HG03442 (cell line): Measurements from ENCODE around the gene CXCL11.
"Not testable (repeated sequence)": the region's sequence is repeated elsewhere in the genome, so short reads cannot be mapped to it uniquely, and the experiment has no call there.

Source experiments
- ATAC-seq: cut with Tn5 transposase; IDR thresholded peaks from one replicate; pipeline ENCODE4 v1.9.1; 2021; ENCODE audit warnings: mild to moderate bottlenecking, moderate library complexity; ENCODE audit not compliant: unreplicated experiment

The CXCL11 gene

DNA sequence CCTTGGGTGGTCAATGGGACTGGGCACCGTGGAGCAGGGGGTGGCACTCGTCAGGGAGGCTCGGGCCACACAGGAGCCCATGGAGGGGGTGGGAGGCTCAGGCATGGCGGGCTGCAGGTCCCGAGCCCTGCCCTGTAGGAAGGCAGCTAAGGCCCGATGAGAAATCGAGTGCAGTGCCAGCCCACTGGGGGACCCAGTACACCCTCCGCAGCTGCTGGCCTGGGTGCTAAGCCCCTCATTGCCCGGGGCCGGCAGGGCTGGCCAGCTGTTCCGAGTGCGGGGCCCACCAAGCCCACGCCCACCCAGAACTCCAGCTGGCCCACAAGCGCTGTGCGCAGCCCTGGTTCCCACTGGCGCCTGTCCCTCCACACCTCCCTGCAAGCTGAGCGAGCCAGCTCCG is 7.4 kb upstream of the CXCL11 start:
- ATAC-seq = not testable (repeated sequence)

DNA sequence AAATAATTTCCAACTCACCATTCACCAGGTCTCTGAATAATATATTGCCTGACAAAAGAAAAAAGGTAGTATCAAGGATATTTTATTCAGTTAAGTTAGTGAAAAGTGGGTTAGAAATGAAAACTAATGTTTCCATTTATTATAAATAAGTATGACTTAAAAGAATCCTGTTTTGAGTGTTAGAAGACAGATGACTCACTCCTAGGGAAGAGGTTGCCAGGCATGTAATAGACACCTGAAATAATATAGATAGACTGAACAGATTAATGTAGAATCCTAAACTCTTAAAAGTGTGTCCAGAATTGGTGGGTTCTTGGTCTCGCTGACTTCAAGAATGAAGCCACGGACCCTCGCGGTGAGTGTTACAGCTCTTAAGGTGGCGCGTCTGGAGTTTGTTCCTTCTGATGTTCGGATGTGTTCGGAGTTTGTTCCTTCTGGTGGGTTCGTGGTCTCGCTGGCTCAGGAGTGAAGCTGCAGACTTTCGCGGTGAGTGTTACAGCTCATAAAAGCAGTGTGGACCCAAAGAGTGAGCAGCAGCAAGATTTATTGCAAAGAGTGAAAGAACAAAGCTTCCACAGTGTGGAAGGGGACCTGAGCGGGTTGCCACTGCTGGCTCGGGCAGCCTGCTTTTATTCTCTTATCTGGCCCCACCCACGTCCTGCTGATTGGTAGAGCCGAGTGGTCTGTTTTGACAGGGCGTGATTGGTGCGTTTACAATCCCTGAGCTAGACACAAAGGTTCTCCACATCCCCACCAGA is 6.5 kb upstream of the CXCL11 start:
- not testable (repeated sequence) for ATAC-seq

DNA sequence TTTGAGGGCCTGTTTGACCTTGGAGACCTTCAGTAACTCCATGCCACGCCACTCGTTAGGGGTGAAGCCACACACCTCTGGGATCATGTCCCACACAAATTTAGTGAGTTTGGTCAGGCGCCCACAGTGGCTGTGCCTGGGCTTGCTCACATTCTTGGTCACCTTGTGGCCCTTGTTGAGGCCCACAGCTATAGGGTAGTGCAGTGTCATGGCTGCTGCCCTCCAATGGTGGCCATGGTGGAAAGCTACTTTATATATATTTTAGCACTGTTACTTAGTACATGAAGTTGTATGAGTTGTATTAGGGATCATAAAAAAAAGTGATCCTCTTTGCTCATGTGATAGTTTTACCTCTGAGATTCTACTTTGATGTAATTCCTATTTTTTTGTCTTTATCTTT is 985 bp upstream of the CXCL11 start:
- no peak for ATAC-seq

DNA sequence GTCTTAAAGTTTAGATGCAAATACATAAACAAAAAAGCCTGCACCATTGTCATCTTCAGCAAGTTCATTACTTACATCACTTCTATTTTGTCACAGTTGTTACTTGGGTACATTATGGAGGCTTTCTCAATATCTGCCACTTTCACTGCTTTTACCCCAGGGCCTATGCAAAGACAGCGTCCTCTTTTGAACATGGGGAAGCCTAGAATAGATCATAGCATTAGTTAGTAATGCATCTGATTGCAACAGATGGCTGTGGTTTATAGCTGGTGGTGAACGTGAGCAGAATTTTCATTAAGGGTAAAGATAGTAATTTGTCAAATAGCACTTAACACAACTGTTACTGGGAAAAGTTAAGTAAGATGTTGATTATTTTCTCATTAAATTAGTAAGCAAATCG is 729 bp downstream of the CXCL11 start:
- no peak for ATAC-seq

DNA sequence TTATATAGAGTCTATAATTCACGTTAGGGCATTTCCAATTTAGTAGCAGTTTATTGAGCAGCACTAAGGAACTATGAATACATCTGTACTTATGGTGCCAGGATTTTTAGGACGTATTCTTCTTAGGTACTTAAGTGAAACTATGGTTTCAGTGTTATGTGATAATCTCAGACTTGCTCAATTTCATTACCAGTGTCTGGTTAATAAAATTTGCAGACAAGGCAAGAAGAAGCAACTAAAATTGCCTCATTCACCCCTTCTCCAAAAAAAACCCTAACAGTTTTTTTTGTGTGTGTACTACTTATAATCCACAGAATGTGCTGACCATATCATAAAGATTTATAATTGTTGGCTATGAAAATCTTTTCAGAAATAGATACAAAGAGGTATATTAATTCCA is 6.6 kb downstream of the CXCL11 start:
- no peak for ATAC-seq

DNA sequence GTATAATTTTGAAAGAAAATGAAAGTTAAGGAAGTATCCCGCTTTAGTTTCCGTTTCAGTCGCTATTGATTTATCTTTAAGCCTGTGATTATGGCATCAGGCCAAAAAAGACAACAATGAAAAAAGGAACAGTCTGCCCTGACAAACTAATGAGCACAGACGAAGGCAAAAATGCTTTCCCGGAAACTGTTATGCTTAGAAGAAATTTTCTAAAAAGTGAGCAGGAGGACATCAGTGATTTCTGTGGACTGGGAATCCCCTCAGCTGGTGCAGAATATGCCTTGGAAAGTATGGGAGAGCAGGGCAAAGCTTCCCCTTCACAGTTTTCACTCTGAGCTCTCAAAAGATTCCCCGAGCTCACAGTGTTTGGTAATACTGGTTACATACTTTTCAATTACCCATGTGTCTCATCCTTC is 7.5 kb downstream of the CXCL11 start:
- no peak for ATAC-seq

DNA sequence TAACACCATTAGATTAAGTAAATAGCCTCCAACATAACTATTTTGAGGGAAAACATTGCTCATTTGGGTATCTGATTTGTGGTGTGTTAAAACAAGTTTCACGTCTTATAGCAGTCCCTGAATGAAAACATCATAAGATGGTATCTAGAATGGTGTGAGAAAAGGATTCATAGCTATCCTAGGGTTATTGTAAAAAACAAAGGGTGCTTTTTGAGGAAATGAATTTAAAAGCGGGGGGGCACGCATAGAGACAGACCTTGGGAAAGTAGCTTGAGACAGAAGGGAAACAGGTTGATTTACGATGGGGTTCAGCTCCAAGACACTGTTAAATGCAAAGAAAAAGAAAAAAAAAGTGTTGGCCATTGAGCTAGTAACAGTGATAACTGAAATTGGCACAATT is 11.8 kb downstream of the CXCL11 start:
- ATAC-seq = no peak

DNA sequence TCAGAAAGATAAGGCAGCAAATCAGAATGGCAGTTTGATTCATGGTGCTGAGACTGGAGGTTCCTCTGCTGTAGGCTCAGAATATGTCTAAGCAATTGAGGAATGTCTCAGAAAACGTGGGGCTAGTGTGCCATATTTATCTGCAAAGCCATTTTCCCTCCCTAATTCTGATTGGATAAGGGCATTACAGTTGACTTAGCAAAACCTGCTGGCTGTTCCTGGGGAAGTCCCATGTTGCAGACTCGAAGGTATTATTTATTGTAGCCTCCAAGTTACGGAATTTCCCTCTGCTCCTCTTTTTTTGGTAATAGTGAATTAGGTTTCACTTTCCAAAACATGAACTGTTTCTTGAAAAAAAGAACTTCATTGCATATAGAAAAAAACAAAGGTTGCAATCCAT is 12.5 kb downstream of the CXCL11 start, which contains the start of gene CXCL10:
CXCL10 (minus strand) TSS at position 109 of the 400 bp plus-strand sequence; CDS start at position 43, 66 bp downstream.
- ATAC-seq = no peak

DNA sequence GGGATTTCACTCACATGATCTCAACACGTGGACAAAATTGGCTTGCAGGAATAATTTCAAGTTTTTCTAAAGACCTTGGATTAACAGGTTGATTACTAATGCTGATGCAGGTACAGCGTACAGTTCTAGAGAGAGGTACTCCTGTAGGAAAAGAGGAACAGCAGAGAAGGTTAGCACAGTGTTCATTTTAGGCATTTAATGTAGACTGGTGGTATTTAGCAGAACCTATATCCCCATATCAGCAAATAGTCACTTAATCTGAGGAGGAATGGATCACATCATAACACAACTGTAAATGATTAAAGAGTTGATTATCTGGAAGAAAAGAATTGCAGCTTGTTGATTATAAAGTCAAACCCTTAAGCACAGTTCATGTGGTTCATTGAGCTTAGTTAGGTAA is 13.2 kb downstream of the CXCL11 start:
- ATAC-seq = no peak

DNA sequence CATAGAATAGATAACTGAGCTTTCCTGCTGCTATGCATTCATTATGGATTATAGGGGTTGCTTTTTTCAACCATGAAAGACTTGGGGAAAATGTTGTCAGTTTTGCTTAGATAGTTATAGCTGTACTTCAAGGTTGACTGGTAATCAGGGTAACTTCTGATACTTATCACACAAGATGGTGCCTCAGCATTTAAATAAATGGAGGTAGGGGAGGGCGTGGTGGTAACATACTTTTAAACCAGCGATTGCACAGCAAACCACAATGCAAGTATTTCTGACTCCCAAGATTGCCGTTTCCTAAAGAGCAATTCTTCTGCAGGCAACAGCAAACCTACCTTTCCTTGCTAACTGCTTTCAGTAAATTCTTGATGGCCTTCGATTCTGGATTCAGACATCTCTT is 13.8 kb downstream of the CXCL11 start:
- ATAC-seq = no peak

DNA sequence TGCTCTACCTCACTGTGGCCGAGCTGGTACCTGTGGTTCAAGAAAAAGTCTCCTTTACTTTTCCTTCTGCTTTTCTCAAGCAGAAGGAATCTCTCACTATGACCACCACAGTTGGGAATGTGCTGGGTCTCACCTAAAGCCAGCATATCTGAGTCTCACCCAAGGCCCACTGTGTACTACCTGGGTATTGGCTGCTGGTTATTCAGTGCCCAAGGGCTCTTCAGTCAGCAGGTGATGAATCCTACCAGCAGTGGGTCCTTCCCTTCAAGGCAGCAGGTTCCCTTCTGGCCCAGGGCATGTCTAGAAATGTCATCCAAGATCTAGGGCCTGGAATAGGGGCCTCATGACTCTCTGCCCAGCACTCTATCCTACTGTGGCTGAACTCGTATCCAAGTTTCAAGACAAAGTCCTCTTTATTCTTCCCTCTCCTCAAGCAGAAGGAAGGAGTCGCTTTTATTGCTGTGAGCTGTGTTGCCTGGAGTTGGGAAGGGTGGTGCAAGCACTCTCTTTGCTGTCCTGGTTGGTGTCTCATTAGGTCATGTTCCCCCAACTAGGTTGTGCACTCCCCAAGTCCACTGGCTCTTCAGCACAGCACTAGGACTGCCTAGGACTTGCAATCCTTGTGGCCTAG is 18.7 kb downstream of the CXCL11 start:
- no peak for ATAC-seq

DNA sequence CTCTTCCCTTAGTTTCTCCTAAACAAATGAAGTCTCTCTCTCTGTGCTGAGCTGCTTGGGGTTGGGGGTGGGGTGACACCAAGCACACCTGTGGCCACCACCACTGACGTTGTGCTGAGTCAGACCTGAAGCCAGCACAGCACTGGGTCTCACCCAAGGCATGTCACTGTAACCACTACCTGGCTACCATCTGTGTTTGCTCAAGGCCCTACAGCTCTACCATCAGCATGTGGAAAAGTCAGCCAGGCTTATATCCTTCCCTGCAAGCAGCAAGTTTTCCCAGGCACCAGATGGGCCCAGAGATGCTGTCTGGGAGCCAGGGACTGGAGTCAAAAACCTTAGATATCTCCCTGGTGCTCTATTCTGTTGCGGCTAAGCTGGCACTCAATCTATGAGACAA is 19.5 kb downstream of the CXCL11 start:
- peak; percentile 73 for ATAC-seq

DNA sequence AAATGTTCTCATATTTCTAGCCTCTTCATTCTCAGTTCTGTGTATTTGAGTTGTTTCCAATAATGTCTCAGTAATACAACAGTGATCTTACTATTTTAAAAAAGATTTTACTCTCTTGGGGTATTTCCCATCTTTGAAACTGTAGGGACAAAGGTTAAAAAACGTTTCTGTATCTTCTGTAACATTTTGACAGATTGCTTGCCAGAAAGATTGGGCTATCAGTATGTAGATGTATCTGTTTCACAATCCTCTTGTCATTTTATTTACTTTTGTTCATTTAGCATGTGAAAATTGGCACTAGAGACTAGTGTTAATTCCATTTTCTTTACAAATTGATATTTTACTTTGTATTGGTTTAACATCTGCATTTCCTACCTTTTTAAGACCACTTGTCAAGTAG is 22.3 kb downstream of the CXCL11 start:
- no peak for ATAC-seq

DNA sequence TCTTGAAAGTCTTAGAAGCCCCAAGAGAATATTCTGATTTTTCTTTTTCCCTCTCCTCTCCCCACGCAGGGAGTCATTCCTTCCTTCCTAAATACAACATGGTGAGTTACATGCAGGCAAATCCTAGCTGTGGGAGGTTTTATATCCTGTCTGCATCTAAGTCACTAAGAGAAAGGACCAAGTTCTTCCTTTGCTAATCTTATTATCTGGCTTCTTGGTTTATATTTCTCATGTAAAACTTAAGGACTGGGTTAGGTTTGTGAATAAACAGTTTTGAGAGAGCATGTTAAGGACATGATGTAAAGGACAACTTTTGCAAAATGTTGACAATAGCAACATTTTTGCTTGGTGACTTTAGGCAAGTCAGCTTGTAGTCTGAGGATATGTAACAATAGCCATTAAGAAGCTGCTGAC is 23.5 kb downstream of the CXCL11 start:
- ATAC-seq = no peak

DNA sequence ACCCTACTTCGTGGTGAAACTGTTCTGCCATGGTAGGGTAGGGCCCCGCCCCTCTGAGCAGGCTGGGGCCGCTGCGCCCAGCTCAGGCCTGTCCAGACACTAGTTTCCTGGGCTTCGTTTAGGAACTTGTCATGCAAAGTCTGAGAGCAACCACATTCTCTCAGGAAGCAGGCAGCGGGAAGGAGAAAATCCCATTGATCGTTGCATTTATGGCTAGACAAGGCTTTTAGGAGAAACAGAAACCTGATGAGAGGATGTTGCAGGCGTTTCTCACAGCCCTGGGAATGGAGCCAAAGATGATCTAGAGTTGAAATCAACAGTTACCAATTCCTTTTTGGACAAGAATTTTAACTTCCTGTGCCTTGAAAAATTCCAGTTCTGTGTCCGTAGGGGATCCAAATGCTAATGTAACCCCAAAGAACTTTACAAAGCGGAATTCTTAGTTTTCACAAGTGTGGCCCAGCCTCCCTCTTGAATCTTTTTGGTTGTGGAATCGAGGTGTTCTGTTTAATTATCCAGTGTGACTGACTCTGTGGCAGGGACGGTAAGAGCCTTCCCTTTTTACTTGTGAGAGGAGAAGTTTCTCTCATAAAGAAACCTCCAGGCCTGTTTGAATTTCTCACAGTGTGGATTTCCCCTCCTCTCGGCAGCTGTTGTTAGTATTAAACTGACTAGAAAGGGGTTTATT is 24.0 kb downstream of the CXCL11 start:
- peak; percentile 79 for ATAC-seq

DNA sequence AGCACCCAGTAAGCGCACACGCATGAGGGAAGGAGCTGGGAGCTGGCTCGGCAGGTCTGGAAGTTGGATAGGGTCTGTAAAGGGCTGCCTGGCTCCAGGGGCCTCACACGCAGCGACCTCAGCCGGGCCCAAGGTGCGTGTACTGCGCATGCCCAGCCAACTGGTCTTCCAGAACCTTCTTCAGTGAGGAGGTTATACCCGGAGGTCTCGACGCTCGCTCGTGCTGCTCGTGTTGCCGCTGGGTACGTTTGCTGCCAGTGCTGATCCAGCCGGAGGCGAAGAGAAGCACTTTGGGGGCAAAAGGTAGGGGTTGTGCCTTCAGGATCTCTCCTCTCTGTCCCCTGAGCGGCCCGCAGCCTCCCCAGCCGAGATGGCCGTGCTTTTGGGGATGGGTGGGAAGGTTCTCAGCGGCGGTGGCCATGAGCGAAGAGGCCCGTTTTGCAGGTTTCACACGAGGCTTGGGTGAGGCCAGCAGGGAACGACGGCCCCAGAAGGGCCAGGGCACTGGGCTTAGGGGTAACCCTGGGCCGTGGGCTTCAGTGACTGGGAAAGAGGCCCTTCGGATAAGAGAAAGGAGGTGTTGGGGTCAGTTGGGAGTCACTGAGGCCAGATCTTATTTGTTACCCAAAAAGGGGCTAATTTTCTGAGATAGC is 24.7 kb downstream of the CXCL11 start:
- ATAC-seq = no peak

DNA sequence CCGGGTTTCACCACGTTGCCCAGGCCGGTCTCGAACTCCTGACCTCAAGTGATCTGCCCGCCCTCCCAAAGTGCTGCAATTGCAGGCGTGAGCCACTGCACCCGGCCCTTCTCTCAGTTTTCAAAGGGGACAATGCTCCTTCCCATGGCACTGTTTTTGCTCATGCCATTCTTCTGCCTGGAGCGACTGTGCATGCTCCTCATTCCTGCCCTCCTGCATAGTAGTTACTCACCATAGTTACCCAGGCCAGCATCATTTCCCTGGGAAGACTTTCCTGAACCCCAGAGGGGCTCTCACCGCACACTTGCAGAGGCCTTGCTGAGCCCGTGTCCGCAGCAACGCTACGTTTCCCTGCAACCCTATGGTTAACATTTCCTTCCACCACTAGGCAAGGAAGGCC is 25.3 kb downstream of the CXCL11 start:
- no peak for ATAC-seq

DNA sequence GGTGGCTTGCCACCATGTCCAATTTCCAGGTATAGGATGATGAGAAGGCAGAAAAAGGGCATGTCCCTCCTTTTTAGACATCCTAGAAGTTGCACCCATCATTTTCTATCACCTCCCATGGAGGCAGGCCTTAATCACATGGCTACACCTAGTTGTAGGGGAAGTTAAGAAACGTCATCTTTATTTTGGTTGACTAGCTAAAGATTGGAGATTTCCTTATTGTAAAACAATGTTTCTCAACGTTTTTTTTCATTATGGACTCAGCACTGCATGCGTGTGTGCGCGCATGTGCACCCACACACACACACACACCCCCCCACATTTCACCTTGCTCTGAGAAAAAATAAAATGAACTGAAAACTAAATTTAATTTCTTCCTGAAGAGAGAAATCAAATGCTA is 26.6 kb downstream of the CXCL11 start:
- no peak for ATAC-seq

DNA sequence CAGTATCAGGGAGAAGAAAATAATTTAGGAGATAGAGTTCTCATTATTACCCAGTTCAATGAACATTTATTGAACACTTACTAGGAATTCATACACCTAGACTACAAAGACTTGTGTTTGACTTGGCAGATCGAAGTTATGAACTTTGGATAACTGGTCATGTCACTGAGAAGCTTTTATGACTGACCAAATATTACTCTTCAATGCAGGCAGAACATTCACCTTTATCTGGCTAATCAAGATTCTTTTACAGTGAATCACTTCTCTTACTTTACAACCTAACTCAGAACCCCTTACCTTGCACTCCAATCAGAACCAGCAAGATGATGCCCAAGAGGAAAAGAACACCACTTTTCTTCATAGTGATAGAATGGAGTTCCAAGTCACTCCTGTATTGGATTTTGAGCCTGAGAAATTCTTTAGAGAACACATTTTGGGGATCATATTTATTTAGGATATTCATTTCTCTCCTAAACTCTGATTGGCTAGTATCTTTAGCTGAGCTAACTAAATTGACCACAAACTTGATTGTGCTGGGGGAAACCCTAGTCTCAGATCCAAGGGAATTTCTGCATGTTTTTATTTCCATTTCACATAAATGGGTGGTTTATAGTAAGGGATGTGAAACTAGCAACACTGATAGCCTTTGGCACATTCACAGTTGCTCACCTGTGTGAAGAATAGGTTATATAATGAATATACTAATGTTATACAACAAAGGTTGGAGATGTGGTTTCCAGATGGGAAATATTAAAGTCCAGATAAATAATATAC is 28.6 kb downstream of the CXCL11 start, which contains the start of gene CXCL9:
CXCL9 (minus strand) TSS at position 421 of the 774 bp plus-strand sequence; CDS start at position 361, 60 bp downstream.
- no peak for ATAC-seq

DNA sequence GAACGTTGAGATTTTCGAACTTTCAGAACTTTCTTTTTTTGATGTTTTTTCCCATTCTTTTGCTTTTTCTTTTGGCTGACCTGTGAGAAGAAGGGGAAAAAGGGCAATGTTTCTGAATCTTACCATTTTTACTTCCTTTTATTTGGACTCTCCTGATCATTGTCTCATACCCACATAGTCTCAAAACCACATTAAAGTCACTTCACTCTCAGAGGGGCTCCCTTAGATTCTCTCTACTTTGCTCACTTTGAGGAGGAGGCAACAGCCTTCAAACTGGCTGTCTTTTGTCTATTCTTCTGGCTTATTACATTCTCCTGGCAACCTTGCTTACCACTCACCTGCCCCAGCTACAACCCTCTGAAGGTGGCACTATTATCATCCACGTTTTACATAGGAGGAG is 32.2 kb downstream of the CXCL11 start:
- no peak for ATAC-seq

DNA sequence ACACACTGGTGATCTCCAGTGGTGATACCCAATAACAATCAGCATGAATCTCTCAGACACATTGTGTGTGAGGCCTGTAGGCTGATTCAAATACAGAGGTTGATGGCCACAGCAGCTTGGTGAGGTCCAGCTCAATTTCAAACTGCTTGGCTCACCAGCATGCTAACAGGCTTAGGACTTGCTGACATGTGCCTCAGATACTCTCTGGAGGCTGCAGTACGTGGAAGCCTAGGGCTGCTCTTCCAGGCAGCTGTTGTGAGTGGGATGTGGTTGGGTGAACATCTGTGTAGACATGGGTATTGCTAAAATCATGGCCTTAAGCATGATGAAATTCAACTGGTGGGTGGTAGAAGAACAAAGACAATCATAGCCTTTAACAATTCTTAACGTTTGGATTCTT is 32.8 kb downstream of the CXCL11 start:
- ATAC-seq = no peak
